Trophoblast cell (in vitro differentiated cells and primary cell): Measurements from ENCODE around the gene RPGR.

Source experiments
- DNase-seq, 2 donors: peaks; one replicate each; pipeline ENCODE4 v3.0.0-alpha.2; 2016
- H2AFZ ChIP-seq: 2 replicates; pipeline ENCODE4 v1.6.1; 2013; ENCODE audit warnings: low read length, moderate library complexity, mild to moderate bottlenecking; ENCODE audit not compliant: insufficient read depth, poor library complexity
- H2AK5ac ChIP-seq: 2 replicates; pipeline ENCODE4 v1.6.1; 2013; ENCODE audit warnings: mild to moderate bottlenecking, low read length
- H2BK120ac ChIP-seq: 2 replicates; pipeline ENCODE4 v1.6.1; 2013; ENCODE audit warnings: low read length, mild to moderate bottlenecking, moderate library complexity; ENCODE audit not compliant: insufficient read depth, poor library complexity
- H2BK12ac ChIP-seq: 2 replicates; pipeline ENCODE4 v1.6.1; 2013; ENCODE audit warnings: mild to moderate bottlenecking, low read length, moderate library complexity
- H2BK5ac ChIP-seq: 2 replicates; pipeline ENCODE4 v1.6.1; 2013; ENCODE audit warnings: low read length, low read depth, moderate library complexity, mild to moderate bottlenecking; ENCODE audit not compliant: poor library complexity
- H3K14ac ChIP-seq: 2 replicates; pipeline ENCODE4 v1.6.1; 2013; ENCODE audit warnings: mild to moderate bottlenecking, low read length
- H3K18ac ChIP-seq: 2 replicates; pipeline ENCODE4 v1.6.1; 2013; ENCODE audit warnings: mild to moderate bottlenecking, low read length
- H3K23ac ChIP-seq: 2 replicates; pipeline ENCODE4 v1.6.1; 2013; ENCODE audit warnings: low read length
- H3K27ac ChIP-seq: 2 replicates; pipeline ENCODE4 v1.5.1; 2013; ENCODE audit warnings: low read depth, mild to moderate bottlenecking, inconsistent platforms, low read length, moderate library complexity
- H3K27me3 ChIP-seq: 2 replicates; pipeline ENCODE4 v1.6.1; 2013; ENCODE audit warnings: inconsistent platforms, mild to moderate bottlenecking, low read length, moderate library complexity; ENCODE audit not compliant: insufficient read depth
- H3K36me3 ChIP-seq, 2 experiments: 1 replicate in 1 of 2; 2 replicates in 1 of 2; pipeline ENCODE4 v1.6.1; 2013; ENCODE audit warnings: low read length in 2 of 2, mild to moderate bottlenecking in 2 of 2, moderate library complexity in 1 of 2; ENCODE audit not compliant: insufficient read depth in 2 of 2, control insufficient read depth in 1 of 2
- H3K4ac ChIP-seq: 2 replicates; pipeline ENCODE4 v1.6.1; 2013; ENCODE audit warnings: low read depth, mild to moderate bottlenecking, low read length, moderate library complexity
- H3K4me1 ChIP-seq, 2 experiments: 1 replicate in 1 of 2; 2 replicates in 1 of 2; pipeline ENCODE4 v1.6.1; 2013; ENCODE audit warnings: low read length in 2 of 2, mild to moderate bottlenecking in 2 of 2, moderate library complexity in 1 of 2; ENCODE audit not compliant: insufficient read depth in 2 of 2, control insufficient read depth in 1 of 2
- H3K4me2 ChIP-seq: 2 replicates; pipeline ENCODE4 v1.6.1; 2013; ENCODE audit warnings: inconsistent platforms, mild to moderate bottlenecking, low read length, moderate library complexity
- H3K4me3 ChIP-seq: 2 replicates; pipeline ENCODE4 v1.5.1; 2013; ENCODE audit warnings: mild to moderate bottlenecking, low read depth, low read length, inconsistent platforms
- H3K79me1 ChIP-seq: one replicate; pipeline ENCODE4 v1.6.1; 2013; ENCODE audit warnings: low read length
- H3K79me2 ChIP-seq: 2 replicates; pipeline ENCODE4 v1.6.1; 2013; ENCODE audit warnings: low read length, mild to moderate bottlenecking; ENCODE audit not compliant: control insufficient read depth, insufficient read depth, poor library complexity
- H3K9ac ChIP-seq: 2 replicates; pipeline ENCODE4 v1.6.1; 2013; ENCODE audit warnings: mild to moderate bottlenecking, low read length
- H3K9me3 ChIP-seq: 2 replicates; pipeline ENCODE4 v1.6.1; 2013; ENCODE audit warnings: low read depth, mild to moderate bottlenecking, control low read depth, inconsistent platforms, low read length; ENCODE audit not compliant: insufficient read depth
- H4K12ac ChIP-seq: 2 replicates; pipeline ENCODE4 v1.6.1; 2013; ENCODE audit warnings: low read depth, mild to moderate bottlenecking, low read length, moderate library complexity
- H4K8ac ChIP-seq: 2 replicates; pipeline ENCODE4 v1.6.1; 2013; ENCODE audit warnings: low read depth, mild to moderate bottlenecking, low read length, moderate library complexity
- H4K91ac ChIP-seq: one replicate; pipeline ENCODE4 v1.6.1; 2013; ENCODE audit warnings: low read depth, mild to moderate bottlenecking, low read length, moderate library complexity
- WGBS: extraction: QIAGEN DNeasy Blood & Tissue Kit; methylation state at CpG from one replicate; pipeline ENCODE4 v1.1.7; 2013; ENCODE audit warnings: missing lambda C conversion rate; ENCODE audit not compliant: insufficient read length, insufficient coverage; ENCODE audit errors: extremely low coverage; 5-methylcytosine and 5-hydroxymethylcytosine counted together

Gene RPGR

DNA sequence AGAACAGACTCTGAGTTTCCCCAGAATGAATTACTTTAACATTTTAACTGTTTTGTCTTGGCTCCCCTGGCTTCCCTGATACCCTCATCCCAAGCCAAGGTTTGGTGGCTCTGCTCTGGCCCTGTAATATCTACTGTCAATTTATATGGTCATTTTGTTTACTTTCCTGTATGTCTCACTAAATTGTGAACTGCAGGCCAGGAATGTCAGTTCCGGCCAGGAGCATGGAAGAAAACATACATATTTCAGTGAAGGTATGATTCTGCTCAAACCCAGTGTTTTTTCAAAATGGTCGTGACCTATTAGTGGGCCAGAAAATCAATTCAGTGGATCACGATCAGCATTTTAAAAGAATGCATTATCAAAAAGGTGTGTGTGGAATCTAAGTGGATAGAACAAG is 1.2 kb downstream of the RPGR start:
- H3K18ac ChIP-seq, result no peak overlapping the region
- WGBS, result no CpG with 5 or more reads among the region's 3 CpGs
- no peaks in the 10 kb centered on the region for H3K79me2 ChIP-seq
- H2BK12ac ChIP-seq, result no peak overlapping the region
- no peak overlapping the region for H3K23ac ChIP-seq
- H3K36me3 ChIP-seq, result no peaks in the 10 kb centered on the region
- H4K12ac ChIP-seq, result no peak overlapping the region
- peaks cover 1% of the 10 kb centered on the region for H3K79me1 ChIP-seq
- H2AK5ac ChIP-seq, result no peak overlapping the region
- H3K9me3 ChIP-seq, result no peaks in the 10 kb centered on the region
- H4K91ac ChIP-seq, result no peak overlapping the region
- H4K8ac ChIP-seq, result no peak overlapping the region
- DNase-seq, result no peak
- H3K27me3 ChIP-seq, result no peaks in the 10 kb centered on the region
- no peak overlapping the region for H3K4me3 ChIP-seq
- H3K4ac ChIP-seq, result no peak overlapping the region
- no peak overlapping the region for H3K27ac ChIP-seq
- no peaks in the 10 kb centered on the region for H3K4me1 ChIP-seq
- no peak overlapping the region for H2BK120ac ChIP-seq
- no peak overlapping the region for H3K14ac ChIP-seq
- no peak overlapping the region for H2BK5ac ChIP-seq
- no peak overlapping the region for H3K4me2 ChIP-seq
- H2AFZ ChIP-seq, result no peak overlapping the region
- no peak overlapping the region for H3K9ac ChIP-seq

DNA sequence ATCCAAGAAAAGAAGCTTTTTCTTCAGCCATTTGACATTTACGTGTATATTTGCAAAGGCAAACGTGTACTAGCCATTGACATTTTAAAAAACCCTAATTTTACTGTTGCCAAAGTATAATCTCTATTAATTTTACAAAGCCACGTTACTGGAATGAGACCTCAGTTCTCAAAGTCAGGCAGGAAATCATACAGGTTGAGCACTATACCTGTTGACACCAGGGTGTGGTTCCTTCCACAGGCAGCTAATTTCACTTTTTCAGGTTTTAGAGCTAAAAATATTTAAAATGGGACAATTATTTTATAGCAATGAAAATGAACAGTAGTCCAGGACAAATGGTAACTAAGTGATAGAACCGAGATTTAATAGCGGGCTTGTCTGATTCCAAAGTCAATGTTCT is 6.5 kb downstream of the RPGR start:
- WGBS, result no CpG with 5 or more reads among the region's 5 CpGs
- no peaks in the 10 kb centered on the region for H3K27me3 ChIP-seq

DNA sequence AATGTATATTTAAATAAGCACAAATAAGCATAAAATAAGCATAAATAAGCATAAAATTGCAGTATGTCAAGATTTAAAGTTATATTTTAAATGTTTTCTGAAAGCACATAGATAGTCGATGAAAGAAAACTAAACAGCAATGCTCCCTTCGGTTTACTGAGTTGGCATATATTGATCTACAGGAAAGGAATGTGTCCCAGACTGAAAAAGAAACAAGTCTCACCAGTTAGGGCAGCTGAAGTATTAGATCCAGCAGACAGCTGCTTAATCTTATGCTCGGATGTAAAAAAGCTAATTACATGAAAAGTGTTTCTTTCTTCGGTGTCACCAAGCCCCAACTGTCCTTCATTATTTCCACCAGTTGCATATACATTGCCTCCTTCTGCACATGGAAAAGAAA is 8.7 kb downstream of the RPGR start:
- H3K4me2 ChIP-seq, result no peak overlapping the region
- H3K4me3 ChIP-seq, result no peak overlapping the region
- H4K8ac ChIP-seq, result no peak overlapping the region
- no peak overlapping the region for H2AFZ ChIP-seq
- no peaks in the 10 kb centered on the region for H3K79me2 ChIP-seq
- no peak overlapping the region for H4K12ac ChIP-seq
- no peaks in the 10 kb centered on the region for H3K36me3 ChIP-seq
- H3K14ac ChIP-seq, result no peak overlapping the region
- H3K27me3 ChIP-seq, result no peaks in the 10 kb centered on the region
- H3K79me1 ChIP-seq, result no peaks in the 10 kb centered on the region
- H3K27ac ChIP-seq, result no peak overlapping the region
- no peak overlapping the region for H3K23ac ChIP-seq
- H3K18ac ChIP-seq, result no peak overlapping the region
- H4K91ac ChIP-seq, result no peak overlapping the region
- no peak overlapping the region for H2AK5ac ChIP-seq
- no peak overlapping the region for H2BK12ac ChIP-seq
- H3K9ac ChIP-seq, result no peak overlapping the region
- no peaks in the 10 kb centered on the region for H3K4me1 ChIP-seq
- no peaks in the 10 kb centered on the region for H3K9me3 ChIP-seq
- H3K4ac ChIP-seq, result no peak overlapping the region
- peak in 1 of 2 donors; percentile 18 for DNase-seq
- H2BK120ac ChIP-seq, result no peak overlapping the region
- H2BK5ac ChIP-seq, result no peak overlapping the region
- no CpG with 5 or more reads among the region's 4 CpGs for WGBS

More for the DNA sequence above, 6.5 kb downstream of the RPGR start:
- Histone ChIP-seq H3K18ac (no peak overlapping the region), H2BK120ac (no peak overlapping the region), H2AK5ac (no peak overlapping the region), H3K9ac (no peak overlapping the region), H4K8ac (no peak overlapping the region), H2BK5ac (no peak overlapping the region), H3K9me3 (no peaks in the 10 kb centered on the region), H2AFZ (no peak overlapping the region), H4K91ac (no peak overlapping the region), H3K36me3 (no peaks in the 10 kb centered on the region), H4K12ac (no peak overlapping the region), H3K27ac (no peak overlapping the region), H3K14ac (no peak overlapping the region), H3K4ac (no peak overlapping the region), H3K4me1 (no peaks in the 10 kb centered on the region), H3K23ac (no peak overlapping the region), H3K4me3 (no peak overlapping the region), H2BK12ac (no peak overlapping the region), H3K79me2 (no peaks in the 10 kb centered on the region), H3K79me1 (no peaks in the 10 kb centered on the region), H3K4me2 (no peak overlapping the region)
- DNase-seq, result no peak

DNA sequence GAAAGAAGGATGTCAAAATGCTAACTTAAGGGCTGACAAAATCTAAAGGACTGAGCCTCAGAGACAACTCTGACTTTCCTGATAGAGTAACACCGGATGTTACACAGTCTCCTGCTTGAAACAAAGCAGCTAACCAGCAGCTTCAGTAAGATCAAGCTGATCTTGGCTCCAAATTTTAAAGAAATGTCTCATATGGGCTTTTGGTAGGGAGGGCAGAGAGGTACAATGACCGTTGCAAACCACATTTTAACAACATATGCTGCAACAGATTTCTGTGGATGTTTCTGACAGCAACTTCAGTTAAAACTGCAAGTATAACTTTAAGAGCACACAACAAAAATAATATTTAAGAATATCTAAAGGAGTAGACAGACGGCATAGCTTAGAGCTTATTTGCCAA is 9.1 kb downstream of the RPGR start:
- no CpG with 5 or more reads among the region's 3 CpGs for WGBS
- no peak overlapping the region for H4K8ac ChIP-seq

More for the DNA sequence above, 9.1 kb downstream of the RPGR start:
- Histone ChIP-seq H3K18ac (no peak overlapping the region), H3K23ac (no peak overlapping the region), H2AFZ (no peak overlapping the region), H3K27ac (no peak overlapping the region), H2AK5ac (no peak overlapping the region), H2BK12ac (no peak overlapping the region), H3K9ac (no peak overlapping the region), H3K4me2 (no peak overlapping the region), H3K36me3 (no peaks in the 10 kb centered on the region), H3K79me2 (no peaks in the 10 kb centered on the region), H3K9me3 (no peaks in the 10 kb centered on the region), H2BK120ac (no peak overlapping the region), H3K79me1 (no peaks in the 10 kb centered on the region), H3K14ac (no peak overlapping the region), H3K4me1 (no peaks in the 10 kb centered on the region), H3K4ac (no peak overlapping the region), H2BK5ac (no peak overlapping the region), H4K12ac (no peak overlapping the region), H3K4me3 (no peak overlapping the region), H4K91ac (no peak overlapping the region), H3K27me3 (no peaks in the 10 kb centered on the region)
- DNase-seq, result no peak
